ENCODE data around the gene HDGFL3.
"Not testable (repeated sequence)": the region's sequence is repeated elsewhere in the genome, so short reads cannot be mapped to it uniquely, and the experiment has no call there.

Gene HDGFL3

DNA sequence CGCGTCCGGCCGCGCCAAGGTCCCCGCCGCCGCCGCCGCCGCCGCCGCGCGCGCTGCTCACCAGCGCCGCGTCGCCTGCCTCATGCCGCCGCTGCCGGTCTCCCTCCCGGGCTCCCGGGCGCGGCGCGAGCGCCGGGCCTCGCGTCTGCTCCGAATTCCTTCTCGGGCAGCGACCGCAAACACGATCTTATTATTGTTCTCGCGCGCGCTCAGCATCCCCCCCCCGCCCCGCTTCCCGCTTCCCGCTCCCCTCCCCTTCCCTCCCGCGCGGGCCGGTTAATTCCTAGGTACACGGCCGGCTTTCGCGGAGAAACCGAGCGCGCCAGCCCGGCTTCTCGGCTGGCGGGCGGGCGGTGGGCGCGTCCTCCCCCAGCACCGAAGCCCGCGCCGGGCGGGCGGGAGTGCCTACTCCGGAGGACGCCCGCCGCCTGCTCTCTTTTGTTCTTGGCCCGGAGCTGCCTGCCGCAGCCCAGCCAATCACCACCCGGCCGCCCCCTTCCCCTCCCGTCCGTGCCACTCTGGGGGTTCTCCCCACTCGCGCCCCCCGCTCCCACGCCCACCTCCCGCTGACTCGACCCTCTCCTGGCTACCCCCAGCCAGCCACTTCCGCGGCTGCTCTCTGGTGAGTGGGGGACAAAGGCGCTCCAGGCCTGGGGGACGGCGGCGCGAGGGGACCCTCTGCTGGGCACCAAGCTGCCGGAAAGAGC is at the start of gene HDGFL3:
TSS of gene HDGFL3 (minus strand) at position 164 of the 707 bp plus-strand sequence. CDS start 409 bp downstream, outside the sequence.
- peak in 3 of 6 experiments; percentile 7 to 20 (median 9) for DNase-seq

DNA sequence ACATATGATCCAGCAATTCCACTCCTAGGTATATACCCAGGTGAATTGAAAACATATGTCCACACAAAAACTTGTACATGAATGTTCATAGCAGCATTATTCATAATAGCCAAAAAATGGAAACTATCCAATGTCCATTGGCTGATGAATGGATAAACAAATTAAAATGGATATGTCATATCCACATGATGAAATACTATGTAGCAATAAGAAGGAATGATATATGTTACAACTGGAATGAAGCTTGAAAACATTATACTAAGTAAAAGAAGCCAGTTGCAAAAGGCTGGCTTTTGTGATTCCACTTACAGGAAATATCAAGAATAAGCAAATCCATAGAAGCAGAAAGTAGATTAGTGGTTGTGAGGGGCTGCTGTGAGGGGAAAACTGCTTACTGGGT is 43.2 kb upstream of the HDGFL3 start:
- DNase-seq = no peak

DNA sequence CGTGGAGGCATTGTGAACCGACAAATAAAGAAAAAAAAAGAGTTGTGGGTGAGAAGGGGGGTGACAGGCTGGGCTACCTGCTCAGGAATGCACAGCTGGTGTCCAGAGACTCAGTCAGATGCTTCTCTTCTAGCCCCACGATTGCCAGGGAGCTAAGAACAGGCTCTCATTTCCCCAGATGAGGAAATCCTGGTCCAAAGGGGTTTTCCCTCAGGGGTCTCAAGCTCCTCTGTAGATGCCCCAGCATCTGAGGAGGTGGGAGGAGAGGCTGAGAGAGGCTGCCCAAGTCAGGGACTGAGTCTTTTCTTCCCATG is 41.4 kb upstream of the HDGFL3 start:
- no peak for DNase-seq

DNA sequence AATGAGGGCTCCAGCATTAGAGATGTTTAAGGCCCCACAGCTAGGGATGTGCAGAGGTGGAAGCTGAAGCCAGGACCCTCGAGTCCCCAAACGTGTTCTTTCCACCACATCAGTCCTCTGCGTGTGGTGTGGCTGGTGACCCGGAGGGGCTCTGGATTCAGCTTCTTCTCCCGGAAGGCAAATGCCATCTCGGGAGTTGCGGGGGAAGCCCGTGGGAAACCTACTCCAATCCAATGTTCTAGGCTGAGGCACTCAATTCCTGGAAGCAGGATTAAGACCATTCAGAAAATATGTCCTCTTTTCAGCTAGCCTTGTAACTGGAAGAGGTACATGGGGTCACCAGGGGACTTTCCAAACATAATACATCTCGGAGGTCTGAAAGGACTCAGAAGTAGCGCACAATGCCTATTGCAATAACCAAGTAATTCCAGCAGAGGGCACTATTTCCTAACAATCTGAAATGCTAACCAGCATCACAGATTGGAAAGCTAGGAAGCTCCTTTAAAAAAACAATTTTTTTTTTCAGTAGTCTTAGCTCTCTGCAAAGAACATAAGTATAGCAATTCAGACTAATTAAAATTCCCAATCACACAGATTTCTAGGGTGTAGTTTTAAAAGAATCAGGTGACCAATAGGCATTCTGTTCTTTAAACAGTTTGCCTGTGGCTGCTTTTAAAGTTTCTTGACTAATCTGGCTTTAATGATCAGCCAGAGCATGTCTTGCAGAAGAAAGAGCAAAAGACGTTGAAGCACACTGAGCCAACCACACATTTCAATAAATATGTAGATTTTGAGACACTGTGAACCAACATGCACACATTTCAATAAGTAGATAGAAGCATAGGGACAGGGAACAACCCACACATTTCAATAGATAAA is 40.8 kb upstream of the HDGFL3 start:
- DNase-seq = peak in 2 of 6 experiments; percentile 39 to 51

DNA sequence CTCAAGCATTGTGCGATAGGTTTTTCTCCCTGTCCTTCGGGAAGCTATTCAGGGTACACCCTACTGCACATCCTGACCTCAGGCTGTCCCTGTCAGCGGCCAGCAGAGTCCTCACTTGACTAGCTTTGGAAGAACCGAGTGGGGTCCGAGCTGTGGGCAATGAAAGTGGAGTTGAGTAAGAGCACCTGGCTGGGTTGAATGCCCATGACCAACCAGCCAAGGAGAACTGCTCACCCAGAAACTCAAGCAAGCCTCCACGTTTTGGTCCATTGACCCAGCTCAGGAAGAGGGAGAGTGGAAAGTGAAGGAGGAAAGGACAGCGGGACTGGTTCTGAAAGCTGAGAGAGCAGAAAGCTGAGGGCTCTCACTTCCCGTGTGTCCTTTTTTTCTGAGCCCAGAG is 36.0 kb upstream of the HDGFL3 start:
- no peak for DNase-seq

DNA sequence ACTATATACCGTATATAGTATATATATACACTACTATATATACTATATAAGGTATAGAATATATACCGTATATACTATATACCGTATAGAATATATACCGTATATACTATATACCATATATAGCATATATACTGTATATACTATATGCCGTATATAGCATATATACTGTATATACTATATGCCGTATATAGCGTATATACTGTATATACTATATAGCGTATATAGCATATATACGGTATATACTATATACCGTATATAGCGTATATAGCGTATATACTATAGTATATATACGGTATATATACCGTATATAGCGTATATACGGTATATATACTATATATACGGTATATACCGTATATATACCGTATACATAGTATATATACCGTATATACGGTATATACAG is 22.6 kb upstream of the HDGFL3 start:
- no peak for DNase-seq

DNA sequence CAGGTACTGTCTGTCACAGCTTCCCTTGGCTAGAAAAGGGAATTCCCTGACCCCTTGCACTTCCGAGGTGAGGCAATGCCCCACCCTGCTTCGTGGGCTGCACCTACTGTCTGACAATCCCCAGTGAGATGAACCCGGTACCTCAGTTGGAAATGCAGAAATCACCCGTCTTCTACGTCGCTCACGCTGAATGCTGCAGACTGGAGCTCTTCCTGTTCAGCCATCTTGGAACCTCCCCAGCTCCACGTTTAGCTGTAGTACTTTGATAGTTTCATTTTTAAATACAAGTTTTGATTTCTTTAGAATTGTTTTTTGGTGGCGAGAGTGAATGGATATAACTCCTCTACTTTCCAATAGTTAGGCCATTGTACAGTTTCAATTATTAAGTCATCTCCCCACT is 17.8 kb upstream of the HDGFL3 start:
- DNase-seq = no peak

DNA sequence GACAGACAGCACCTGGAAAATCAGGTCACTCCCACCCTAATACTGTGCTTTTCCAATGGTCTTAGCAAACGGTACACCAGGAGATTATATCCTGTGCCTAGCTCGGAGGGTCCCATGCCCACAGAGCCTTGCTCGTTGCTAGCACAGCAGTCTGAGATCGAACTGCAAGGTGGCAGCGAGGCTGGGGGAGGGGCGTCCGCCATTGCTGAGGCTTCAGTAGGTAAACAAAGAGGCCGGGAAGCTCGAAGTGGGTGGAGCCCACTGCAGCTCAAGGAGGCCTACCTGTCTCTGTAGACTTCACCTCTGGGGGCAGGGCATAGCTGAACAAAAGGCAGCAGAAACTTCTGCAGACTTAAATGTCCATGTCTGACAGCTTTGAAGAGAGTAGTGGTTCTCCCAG is 14.2 kb upstream of the HDGFL3 start:
- DNase-seq = not testable (repeated sequence)

DNA sequence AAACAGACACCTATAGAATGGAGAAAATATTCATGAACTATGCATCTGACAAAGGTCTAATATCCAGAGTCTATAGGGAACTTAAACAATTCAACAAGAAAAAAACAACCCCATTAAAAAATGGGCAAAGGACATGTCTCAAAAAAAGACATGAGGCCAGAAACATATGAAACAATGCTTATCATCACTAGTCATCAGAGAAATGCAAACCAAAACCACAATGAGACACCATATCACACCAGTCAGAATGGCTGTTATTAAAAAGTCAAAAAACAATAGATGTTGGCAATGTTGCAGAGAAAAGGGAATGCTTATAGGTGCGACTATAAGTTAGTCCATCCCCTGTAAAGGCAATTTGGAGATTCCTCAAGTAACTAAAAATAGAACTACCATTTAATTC is 11.4 kb upstream of the HDGFL3 start:
- DNase-seq = no peak

DNA sequence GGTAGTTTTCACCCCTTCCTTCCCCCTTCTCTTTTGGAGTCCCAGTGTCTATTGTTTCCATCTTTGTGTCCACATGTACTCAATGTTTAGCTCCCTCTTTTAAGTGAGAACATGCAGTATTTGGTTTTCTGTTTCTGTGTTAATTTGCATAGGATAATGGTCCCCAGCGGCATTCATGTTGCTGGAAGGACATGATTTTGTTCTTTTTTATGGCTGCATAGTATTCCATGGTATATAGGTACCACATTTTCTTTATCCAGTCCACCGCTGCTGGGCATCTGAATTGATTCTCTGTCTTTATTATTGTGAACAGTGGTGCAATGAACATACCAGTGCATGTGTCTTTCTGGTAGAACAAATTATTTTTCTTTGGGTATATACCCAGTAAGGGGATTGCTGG is 7.7 kb upstream of the HDGFL3 start:
- no peak for DNase-seq

DNA sequence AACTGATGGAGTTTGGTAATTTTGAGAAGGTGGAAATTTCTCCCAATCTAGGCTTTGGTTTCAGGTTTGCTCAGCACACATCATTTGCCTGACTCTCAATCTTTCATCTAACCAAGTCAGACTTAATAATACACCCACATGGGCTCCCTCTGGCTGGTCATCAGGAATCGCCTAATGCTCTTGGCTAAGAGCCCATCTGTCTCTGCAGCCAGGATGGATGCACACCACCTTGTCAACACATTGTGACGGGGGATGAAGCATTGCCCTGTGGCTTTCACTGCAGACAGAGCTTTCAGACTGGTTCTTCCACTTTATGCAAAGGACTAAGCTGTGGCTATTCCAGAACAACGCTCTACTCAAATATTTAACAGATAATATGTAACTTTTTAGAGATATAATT is 3.0 kb upstream of the HDGFL3 start:
- DNase-seq = no peak

DNA sequence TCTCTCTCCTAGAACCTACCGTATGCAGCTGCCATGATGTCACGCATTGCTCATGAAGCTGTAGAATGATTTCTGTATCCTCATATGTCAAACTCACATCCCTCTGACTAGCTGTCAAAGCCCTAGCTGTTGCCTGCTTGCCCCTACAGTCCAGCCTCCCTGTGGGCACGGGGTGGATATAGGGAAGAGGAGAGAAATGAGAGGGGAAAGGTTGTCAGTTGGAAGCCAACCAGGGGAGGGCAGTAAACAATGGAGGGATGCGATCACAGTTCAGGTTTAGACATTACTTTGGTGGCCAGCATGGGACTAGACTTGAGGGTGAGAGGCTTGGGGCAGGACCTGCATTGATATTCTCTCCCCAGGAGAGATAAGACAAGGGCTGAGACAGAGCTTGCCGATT is 1.7 kb upstream of the HDGFL3 start:
- DNase-seq = no peak

DNA sequence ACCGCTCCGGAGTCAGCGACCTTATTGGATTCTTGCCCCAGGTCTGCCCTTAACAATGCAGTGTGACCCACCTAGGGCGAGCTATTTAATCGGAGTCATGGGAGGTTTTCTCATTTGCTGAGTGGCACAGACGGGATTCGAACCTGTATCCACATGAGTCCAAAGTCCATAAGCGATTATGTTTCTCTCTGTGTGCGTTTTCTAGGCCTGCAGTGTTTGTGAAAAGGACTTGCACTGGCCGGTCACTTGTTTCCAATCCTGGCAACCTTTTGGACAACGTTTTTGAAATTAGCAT is 691 bp upstream of the HDGFL3 start:
- no peak for DNase-seq

DNA sequence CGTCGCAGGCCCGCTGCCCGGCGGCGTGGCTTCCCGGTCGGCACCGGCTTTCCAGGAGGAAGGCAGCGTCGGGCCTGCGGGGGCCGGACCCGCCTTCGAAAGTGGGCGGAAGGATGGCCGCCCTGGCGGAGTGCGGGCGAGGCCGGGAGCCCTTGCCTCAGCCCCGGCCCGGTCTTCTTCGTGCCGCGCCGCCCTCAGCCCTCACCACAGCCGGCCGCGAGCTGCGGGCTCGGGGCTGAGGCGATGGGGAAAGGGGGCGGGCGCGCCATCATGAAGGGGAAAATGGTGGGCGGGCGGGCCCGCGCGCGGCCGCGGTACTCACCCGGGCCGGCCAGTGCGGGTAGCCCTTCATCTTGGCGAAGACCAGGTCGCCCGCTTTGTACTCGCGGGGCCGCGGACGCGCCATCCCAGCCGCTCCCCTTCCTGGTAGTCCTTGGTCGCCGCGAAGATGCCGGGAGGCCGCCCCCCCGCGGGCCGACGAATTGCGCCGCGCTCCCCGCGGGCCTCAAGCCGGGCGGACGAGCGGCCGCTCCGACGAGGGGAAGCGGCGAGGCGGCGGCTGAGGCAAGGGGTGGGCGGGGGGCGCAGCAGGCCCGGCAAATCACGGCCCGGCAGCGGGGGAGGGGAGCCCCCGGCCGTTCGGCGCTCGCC is 489 bp downstream of the HDGFL3 start:
- DNase-seq = peak in 1 of 6 experiments; percentile 17

DNA sequence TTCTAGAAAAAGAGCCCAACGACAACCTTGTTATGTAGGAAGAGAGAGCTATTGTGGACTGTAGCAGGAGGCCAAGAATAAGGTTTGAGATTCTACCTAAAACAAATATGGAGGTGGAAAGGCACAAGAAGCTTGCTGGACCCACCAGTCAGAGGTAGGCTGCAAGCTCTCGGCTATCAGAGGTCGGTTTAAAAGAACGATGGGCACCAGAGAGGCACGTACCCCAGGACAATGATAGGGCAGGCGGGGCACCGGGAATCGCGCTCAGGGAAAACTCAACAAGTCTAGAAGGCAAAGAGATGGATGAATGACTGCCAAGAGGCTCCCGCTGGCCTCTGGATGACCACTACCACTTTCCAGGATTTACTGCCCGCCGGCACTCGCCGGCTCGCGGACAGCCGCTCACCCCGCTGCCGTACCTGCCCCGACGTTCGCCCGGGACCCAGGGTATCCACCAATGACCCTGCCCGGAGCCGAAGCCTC is 1.1 kb downstream of the HDGFL3 start:
- no peak for DNase-seq

DNA sequence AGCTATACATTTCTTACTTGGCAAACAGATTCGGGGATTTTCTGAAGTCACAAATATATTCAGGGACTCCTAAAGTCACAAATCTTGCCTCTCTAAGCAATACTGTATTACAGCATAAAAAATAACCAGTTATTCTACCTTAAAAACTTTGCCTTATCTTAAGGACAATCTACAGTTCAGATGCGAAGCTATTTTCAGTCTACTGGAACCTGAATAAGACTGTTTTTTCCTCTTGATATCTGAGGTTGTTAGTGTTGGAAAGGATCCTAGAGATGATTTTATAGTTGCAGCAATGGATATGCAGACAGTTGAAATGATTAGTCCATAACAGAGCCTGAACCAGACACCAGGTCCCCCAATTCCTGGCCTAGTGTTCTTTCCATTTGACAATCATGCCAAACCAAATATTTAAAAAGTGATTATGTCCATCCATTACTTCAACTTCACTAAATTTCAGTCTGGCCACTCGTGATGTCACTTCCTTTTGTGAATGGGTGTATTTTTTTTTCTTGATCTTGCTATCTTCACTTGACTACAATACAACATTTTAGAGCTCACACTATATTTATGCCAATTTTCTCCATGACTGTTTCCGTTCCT is 1.8 kb downstream of the HDGFL3 start:
- DNase-seq = no peak

DNA sequence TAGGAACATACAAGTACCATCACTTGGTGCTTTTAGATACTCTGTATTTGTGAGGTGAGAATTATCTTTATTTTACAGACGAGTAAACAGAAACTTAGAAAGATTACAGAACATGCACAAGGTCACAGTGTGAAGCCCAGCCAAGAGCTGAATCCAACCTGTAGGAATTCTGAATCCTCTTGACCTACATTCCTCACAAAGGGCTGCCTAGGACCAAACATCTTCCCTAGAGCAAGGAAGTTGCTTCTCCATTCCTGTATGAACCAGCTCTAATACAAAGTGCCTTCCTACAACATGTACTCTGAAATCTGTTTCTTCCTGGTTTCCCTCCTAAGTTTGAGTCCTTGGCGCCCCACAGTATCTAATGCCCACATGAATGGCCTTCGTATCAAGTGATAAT is 2.9 kb downstream of the HDGFL3 start:
- DNase-seq = no peak

DNA sequence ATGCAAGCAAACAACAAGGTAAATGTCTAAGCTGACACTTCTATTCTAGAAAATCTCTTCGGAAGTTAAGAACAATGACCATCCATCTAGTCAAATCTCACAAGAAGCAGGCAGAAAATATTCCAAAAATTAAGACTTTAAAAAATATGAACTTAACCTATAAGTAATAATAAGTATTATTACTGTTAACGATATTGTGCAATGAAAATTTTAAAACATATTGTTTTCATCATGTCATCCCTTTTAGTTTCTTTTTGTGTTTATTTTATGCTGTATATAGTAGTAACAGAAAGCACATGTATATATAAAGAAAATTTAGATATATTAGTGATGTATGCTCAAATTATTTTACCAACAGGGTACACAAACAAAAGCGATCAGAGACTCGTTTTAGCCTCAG is 4.1 kb downstream of the HDGFL3 start:
- no peak for DNase-seq

DNA sequence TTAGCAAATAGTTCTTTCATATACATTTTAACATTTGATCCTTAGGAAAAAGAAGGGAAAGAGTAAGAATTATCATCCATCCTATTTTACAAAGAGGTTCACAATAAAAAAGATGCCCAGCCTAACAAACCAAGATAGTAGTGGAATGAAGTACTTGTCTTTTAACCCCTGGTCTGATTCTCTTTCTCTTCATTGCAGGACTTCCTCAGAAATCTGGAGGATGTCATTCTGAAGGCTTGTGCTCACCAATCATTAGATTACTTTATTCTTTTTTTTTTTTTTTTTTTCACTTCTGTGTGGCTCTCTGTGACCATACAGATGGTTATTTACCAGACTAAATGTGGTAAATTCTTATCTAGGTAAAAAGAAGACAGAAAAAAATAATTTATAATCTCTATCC is 7.0 kb downstream of the HDGFL3 start:
- DNase-seq = no peak

DNA sequence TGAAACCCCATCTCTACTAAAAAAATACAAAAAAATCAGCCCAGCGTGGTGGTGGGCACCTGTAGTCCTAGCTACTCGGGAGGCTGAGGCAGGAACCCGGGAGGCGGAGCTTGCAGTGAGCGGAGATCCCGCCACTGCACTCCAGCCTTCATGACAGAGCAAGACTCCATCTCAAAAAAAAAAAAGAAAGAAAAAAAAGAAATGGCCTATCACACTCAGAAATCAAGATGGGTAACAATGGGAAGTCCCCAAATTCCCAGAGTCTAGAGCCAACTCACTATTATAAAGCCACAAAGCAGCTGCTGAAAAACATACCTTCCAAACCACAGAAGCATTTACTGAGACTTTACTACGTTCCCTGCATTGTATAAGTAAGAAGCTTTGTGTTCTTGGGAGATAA is 7.5 kb downstream of the HDGFL3 start:
- no peak for DNase-seq

DNA sequence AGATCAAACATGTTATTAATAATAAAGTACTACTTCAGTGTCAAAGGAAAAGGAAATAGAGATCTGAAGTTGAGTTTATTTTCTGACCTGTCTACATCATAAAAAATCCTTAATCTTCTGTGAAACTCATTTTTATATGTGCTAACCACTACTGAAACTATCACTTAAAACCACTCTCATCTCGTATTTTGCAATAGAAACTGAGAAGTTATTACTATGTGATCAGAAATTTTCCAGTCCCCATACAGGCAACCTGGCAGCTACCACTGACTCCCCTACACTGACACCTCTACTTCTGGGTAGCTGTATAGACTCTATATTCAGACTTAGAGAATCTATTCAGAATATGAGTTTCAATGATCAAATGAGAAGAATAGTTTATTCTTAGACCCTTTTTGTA is 8.3 kb downstream of the HDGFL3 start:
- DNase-seq = no peak

DNA sequence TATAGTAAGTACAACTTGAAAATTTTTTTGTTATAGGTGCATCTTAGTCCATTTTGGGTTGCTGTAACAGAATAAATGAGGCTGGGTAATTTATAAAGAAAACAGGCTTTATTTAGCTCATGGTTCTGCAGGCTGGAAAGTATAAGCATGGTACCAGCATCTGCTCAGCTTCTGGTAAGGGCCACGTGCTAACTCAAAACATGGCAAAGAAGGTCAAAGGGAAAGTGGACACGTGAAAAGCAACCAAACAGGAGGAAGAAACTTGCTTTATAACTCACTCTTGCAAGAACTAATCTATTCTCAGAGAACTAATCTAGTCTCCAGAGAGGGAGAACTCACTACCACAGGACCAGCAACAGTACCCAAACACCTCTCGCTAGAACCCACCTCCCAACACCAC is 9.1 kb downstream of the HDGFL3 start:
- DNase-seq = no peak

DNA sequence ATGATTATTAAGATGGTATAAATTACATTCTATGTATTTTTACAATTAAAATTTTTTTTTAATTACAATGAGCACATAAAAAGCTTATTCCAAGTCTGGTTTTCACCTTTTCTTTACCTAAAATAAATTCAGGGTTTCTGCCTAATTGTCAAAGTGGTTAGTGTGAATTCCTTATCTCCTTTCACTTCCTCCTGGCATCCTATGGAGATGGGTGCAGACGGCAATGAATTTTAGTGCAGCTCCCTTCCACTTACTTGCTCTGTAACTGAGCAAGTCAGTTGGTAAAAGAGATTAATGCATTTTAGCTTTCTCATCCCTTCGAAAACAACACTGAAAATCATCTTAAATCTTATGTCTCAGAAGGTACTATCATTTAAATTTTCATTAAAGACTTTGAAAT is 13.1 kb downstream of the HDGFL3 start:
- DNase-seq = no peak

DNA sequence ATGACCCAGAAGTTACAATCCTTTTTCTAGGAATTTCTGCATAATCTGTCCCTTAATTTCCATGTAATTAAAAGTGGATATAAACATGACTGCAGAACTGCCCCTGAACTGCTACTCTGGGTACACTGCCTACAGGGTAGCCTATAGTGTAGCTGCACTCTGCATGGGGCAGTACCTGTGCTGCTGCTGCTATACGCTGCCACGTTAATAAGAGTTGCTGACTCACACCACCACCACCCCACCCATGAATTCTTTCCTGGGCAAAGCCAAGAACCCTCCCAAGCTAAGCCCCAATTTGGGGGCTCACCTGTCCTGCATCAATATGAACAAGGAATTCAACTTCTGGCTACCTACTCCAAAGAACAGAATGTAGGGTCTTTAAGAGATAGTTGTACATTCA is 13.9 kb downstream of the HDGFL3 start:
- no peak for DNase-seq

All from stimulated activated naive CD4-positive, alpha-beta T cell (primary cell).